HG03342 (cell line): ENCODE measurements around the gene CAPN2.

ENCODE experiments used
- ATAC-seq: cut with Tn5 transposase; IDR thresholded peaks from one replicate; pipeline ENCODE4 v1.9.1; 2021; ENCODE audit warnings: mild to moderate bottlenecking, moderate library complexity; ENCODE audit not compliant: unreplicated experiment

CAPN2 gene

GRCh38 chr1:223758734-223759133, 46.4 kb downstream of the CAPN2 start:
- no peak for ATAC-seq

DNA sequence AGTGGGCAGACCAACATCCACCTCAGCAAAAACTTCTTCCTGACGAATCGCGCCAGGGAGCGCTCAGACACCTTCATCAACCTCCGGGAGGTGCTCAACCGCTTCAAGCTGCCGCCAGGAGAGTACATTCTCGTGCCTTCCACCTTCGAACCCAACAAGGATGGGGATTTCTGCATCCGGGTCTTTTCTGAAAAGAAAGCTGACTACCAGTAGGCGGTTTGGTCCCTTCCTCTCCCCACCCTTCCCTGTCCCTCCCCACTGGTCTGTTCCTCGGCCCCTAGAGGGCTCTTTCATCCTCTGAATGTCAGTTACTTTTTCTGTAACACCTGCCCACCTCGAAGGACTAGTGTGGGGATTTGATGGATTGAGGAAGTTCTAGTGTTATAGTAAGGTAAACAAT, 46.9 kb downstream of the CAPN2 start:
- ATAC-seq: no peak

GRCh38 chr1:223760833-223761232, 48.5 kb downstream of the CAPN2 start:
- no peak for ATAC-seq

- no peak for ATAC-seq
Observed at GRCh38 chr1:223761411-223761810, 49.1 kb downstream of the CAPN2 start.

DNA sequence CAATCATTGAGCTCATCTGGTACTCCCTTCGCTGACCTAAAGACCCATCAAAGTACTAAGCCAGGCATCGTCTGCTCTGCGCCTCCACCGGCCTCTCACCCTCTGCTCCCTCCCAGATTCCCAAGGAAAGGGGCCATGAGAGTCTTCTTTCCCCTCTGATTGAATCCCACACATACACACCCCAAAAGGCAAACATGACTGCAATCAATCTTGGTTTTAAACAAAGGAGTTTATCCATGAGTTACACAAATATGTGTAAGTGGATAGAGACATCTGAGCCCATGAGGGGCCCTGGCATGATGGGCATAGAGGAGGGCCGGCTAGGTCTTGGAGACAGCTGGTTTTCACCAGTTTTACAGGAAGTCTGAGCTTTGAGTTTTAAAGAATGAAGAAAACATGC, 50.9 kb downstream of the CAPN2 start:
- no peak for ATAC-seq

- ATAC-seq: no peak
Observed at GRCh38 chr1:223763881-223764280, 51.5 kb downstream of the CAPN2 start.

DNA sequence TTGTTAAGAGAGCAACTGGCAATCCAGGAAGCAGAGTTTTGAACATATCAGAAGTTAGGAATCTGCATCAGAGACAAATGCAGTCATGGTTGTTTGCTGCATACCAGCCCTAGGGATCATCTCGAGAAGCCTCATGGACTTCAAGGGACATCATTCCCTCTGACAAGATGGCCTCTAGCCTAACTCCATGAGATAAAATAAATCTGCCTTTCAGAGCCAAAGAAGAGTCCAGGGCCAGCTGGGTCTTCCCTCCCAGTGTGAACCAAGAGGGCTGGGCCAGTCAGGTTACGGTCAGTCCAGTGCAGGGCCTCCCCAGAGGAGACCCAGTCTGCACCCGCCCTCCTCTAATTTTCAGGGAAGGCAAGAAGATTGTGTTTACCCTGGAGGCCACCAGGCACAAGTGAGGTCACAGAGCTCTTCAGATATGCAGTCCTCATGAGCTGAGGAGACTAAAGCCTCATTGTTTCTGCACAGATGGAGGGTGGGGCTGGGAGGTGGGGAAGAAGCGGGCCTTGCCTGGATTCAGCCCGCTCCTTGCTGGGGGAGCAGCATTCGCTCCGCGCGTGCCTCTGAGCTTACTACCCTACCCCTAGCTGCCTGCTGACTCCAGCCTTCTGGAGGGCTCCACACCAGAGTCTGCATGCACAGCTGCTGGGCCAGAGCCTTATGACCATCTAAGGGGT, 52.8 kb downstream of the CAPN2 start:
- no peak for ATAC-seq

DNA sequence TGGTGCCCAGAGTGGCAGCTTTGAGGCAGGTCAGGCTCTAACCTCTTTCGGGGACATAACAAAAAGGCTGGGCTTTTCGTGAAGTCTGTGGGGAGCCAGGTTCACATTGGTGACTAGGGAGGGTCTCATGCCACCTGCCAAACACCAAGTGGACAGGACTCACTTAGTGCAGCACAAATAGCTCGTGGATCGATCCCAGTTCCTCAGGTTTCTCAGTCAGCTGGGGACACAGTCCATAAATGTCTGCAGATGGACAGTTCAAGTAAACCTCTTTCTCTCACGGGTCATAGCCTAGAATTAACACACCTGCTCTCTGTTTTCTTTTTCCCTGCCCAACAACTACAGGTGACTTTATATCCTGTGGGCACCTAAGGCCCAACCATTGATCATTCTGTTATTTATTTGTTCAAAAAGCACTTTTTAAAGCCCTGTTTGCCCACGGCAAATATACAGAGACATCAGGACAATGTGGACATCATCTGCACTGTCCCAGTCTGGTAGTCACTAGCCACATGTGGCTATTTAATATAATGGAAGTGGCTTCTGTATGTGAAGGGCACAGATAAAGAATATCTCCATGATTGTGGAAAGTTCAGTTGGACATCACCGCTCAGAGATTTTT, 53.5 kb downstream of the CAPN2 start:
- ATAC-seq: no peak

GRCh38 chr1:223770621-223771315, 58.4 kb downstream of the CAPN2 start:
- ATAC-seq: no peak

DNA sequence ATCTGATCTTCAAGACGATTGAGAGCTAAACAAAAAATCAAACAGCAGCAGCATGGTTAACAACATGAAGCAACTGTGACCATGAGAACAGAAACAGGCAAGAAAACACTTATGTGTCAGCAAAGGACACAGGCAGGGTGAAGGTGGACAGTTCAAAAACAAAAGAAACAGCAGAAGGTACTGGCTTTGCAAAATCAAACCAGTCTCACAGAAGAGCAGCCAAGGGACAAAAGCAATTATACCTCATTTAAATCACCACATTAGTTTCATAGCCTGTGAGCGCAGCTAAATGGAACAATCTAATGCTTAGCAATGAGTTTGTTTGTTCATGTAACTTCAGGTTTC, 59.1 kb downstream of the CAPN2 start:
- ATAC-seq: no peak

DNA sequence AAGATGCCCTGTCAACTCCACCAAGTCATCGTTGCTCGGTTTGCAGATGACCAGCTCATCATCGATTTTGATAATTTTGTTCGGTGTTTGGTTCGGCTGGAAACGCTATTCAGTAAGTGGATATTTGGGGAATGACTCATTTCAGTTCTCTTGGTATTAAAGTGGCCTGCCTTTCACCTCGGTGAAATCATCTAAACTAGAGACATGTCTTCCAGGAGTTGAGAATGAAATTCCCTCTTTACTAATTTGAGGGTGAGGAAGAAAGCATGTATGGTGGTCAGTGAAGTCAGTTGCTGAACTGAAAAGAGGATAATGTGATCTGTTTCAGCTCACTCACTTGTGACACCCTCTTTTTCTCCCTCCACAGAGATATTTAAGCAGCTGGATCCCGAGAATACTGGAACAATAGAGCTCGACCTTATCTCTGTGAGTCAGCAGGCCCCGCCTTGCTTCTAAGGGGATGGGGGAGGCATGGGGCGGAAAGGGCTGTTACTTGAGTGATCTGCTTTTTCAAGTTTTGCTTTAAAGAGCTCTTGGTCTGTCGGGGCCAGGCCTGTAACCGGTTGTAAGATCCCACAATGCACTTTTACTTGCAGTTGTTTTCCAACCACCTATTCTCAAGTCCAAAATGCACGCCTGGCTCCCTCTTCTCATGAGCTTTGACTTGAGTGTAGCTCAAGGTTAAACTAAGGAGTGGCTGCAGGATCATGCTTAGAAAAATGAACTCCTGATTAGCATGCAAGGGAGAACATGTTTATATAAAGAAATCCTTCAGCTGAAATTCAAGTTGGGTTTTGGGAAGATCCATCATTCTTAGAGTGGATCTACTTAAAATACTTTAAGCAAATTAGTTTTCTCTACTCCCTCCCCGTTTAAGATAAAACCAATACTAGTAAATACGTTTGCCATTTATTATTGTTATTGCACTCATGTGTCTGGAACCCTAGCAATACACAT, 59.8 kb downstream of the CAPN2 start:
- no peak for ATAC-seq

DNA sequence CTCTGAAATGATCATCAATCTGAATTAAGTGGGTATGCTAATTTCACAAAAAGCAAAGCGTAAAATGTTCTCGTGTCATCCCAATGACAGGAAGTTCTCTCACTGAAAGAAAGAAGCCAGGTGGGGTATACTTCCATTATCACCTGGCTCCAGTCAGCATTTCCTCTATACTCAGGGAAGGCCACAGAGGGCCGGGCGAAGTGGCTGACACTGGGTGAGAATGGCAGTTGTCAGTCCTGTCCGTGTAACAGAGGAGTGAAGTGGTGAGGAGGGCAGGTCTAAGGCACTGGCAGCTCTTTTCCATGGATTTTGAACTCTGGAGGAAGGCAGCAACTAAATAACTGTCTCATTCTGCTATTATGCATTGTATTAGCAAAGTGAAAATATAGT, 60.4 kb downstream of the CAPN2 start:
- no peak for ATAC-seq

DNA sequence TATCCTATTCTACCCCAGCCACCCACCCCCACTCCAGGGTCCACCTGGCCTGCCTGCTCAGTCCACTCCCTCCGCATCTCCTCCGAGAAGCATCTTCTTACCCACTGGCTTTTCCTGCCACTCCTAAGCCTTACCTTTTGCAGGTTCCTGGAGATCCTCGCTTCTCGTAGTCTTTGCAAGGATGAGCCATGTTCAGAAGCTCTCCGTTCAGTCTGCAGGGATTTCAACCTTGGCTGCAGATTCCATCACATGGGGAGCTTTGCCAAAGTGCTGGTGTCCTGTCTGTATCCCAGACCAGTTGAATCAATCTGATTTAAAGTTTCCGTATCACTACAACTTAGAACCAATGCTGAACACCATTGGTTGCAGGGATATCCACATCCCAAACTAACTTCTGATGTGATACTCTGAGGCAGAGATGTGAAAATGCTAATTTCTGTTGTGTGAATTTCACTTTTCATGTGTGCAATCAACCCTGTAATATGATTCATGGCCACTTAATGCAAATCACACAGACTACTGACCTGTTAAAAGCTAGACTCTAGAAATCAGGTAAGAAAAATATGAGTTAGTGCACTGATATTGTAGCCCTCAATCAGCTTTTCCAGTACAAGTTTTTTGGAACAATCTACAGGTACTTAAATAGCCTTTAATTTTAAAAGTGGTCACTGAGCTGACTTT, 61.9 kb downstream of the CAPN2 start:
- ATAC-seq: no peak

- no peak for ATAC-seq
Observed at GRCh38 chr1:223775054-223775453, 62.7 kb downstream of the CAPN2 start.

- no peak for ATAC-seq
Observed at GRCh38 chr1:223775711-223776074, 63.4 kb downstream of the CAPN2 start.

- no peak for ATAC-seq
Observed at GRCh38 chr1:223776075-223776814, 63.9 kb downstream of the CAPN2 start.

DNA sequence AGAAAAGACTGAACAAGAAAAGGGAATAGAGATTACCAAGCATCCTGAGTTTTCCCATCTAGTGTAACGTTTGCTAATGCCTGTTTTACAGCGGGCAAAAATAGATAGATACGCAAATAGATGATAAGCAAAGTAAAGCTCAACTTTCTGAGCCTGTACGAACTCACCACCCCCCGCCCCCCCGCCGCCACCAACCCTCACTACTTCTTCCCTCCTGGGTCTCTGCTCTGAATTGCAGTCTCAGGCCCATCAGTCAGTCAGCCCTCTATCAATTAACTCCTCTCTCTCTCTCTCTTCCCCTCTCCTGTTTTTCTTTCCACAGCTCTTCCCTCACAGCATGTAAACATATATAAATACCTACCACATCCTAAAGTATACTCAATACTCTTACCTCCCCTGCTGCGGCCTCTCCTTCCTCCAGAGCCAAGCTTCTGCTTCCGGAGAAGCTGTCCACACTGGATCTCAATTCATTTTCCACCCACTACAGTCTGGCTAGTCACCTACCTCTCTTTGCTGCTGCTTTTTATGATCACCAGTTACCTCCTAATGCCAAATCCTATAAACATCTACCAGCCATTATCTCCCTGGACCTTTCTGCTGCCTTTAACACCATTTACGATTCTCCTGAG, 64.6 kb downstream of the CAPN2 start:
- no peak for ATAC-seq

GRCh38 chr1:223780318-223780717, 68.0 kb downstream of the CAPN2 start:
- ATAC-seq: no peak

GRCh38 chr1:223780949-223781348, 68.6 kb downstream of the CAPN2 start:
- no peak for ATAC-seq

- no peak for ATAC-seq
Observed at GRCh38 chr1:223783676-223784075, 71.3 kb downstream of the CAPN2 start.
